ENCODE results near the gene FHAD1. TPM values are rescaled to one million over a fixed set of nuclear protein-coding genes. Genes with fewer than 3 reads are reported as not detected.
A peak's percentile ranks its signal among the peaks of the same experiment; 100 is the strongest.

Gene FHAD1
- total RNA-seq, 1 donor from 2014 or later, result not detected

- TF ChIP-seq, protein P1, sequence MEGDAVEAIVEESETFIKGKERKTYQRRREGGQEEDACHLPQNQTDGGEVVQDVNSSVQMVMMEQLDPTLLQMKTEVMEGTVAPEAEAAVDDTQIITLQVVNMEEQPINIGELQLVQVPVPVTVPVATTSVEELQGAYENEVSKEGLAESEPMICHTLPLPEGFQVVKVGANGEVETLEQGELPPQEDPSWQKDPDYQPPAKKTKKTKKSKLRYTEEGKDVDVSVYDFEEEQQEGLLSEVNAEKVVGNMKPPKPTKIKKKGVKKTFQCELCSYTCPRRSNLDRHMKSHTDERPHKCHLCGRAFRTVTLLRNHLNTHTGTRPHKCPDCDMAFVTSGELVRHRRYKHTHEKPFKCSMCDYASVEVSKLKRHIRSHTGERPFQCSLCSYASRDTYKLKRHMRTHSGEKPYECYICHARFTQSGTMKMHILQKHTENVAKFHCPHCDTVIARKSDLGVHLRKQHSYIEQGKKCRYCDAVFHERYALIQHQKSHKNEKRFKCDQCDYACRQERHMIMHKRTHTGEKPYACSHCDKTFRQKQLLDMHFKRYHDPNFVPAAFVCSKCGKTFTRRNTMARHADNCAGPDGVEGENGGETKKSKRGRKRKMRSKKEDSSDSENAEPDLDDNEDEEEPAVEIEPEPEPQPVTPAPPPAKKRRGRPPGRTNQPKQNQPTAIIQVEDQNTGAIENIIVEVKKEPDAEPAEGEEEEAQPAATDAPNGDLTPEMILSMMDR (IDR thresholded peaks at IDR 0.05; ENCODE audit: insufficient read depth, low read length, severe bottlenecking), result no peak
- Histone ChIP-seq H3K27me3 (ENCODE audit: control insufficient read depth, insufficient read depth, low read length) (no peaks in the 10 kb centered on the region), H3K36me3 (ENCODE audit: control insufficient read depth, insufficient read depth, low read length) (no peaks in the 10 kb centered on the region), H3K4me3 (ENCODE audit: low read depth, low read length) (no peak overlapping the region)
- DNase-seq (ENCODE audit: low read depth), result no peak
- FAIRE-seq, result peak; percentile 52
Measured at GRCh38 chr1:15362737-15363128, 115.7 kb downstream of the FHAD1 start.

GRCh38 chr1:15364740-15365139 lies 117.7 kb downstream of the FHAD1 start:
- TF ChIP-seq, protein P1 (IDR thresholded peaks at IDR 0.05; ENCODE audit: insufficient read depth, low read length, severe bottlenecking), result peak; percentile 51
- no peaks in the 10 kb centered on the region for H3K27me3 ChIP-seq (ENCODE audit: control insufficient read depth, insufficient read depth, low read length)
- H3K36me3 ChIP-seq (ENCODE audit: control insufficient read depth, insufficient read depth, low read length), result no peaks in the 10 kb centered on the region
- no peak overlapping the region for H3K4me3 ChIP-seq (ENCODE audit: low read depth, low read length)
- DNase-seq (ENCODE audit: low read depth) (peak; percentile 52), FAIRE-seq (no peak)

DNA sequence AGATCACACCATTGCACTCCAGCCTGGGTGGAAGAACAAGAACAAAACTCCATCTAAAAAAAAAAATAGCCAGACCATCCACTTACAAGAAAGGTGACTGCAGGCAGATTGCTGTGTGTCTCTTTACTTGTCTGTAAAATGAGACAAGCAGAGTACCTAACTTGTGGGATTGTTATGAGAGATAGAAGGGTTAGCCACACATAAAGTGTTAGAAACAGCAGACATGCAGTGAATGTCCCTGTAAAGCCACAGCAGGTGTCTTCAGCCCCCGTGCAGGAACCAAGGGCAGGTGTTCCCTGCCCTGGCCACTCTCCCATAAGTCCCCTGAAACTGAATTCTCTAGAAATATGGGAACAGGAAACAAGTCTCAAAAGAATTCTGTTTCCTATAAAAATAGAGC lies 121.9 kb downstream of the FHAD1 start:
- Histone ChIP-seq H3K27me3 (ENCODE audit: control insufficient read depth, insufficient read depth, low read length) (no peaks in the 10 kb centered on the region), H3K36me3 (ENCODE audit: control insufficient read depth, insufficient read depth, low read length) (no peaks in the 10 kb centered on the region), H3K4me3 (ENCODE audit: low read depth, low read length) (no peak overlapping the region)
- DNase-seq (ENCODE audit: low read depth) (no peak), FAIRE-seq (no peak)
- TF ChIP-seq, protein P1 (IDR thresholded peaks at IDR 0.05; ENCODE audit: insufficient read depth, low read length, severe bottlenecking), result no peak

GRCh38 chr1:15370268-15370667 lies 123.2 kb downstream of the FHAD1 start:
- H3K27me3 ChIP-seq (ENCODE audit: control insufficient read depth, insufficient read depth, low read length), result no peaks in the 10 kb centered on the region
- FAIRE-seq (no peak), DNase-seq (ENCODE audit: low read depth) (no peak)
- TF ChIP-seq, protein P1 (IDR thresholded peaks at IDR 0.05; ENCODE audit: insufficient read depth, low read length, severe bottlenecking), result no peak
- H3K36me3 ChIP-seq (ENCODE audit: control insufficient read depth, insufficient read depth, low read length), result no peaks in the 10 kb centered on the region
- H3K4me3 ChIP-seq (ENCODE audit: low read depth, low read length), result no peak overlapping the region

GRCh38 chr1:15370781-15371520 lies 123.9 kb downstream of the FHAD1 start:
- Histone ChIP-seq H3K36me3 (ENCODE audit: control insufficient read depth, insufficient read depth, low read length) (no peaks in the 10 kb centered on the region), H3K4me3 (ENCODE audit: low read depth, low read length) (no peak overlapping the region), H3K27me3 (ENCODE audit: control insufficient read depth, insufficient read depth, low read length) (no peaks in the 10 kb centered on the region)
- FAIRE-seq (peak; percentile 40), DNase-seq (ENCODE audit: low read depth) (no peak)
- TF ChIP-seq, protein P1 (IDR thresholded peaks at IDR 0.05; ENCODE audit: insufficient read depth, low read length, severe bottlenecking), result no peak

Data from bronchial epithelial cell (primary cell).